Panc1 (cell line): ENCODE results near the gene HOXC4. TPM values are rescaled to one million over a fixed set of nuclear protein-coding genes. Genes with fewer than 3 reads are reported as not detected.

Source experiments
- ATAC-seq: fragments of 200-7000 bp; cut with Tn5 transposase; 2 replicates; pipeline ENCODE4 v1.9.1; 2020; ENCODE audit warnings: mild to moderate bottlenecking, moderate library complexity
- BruUV-seq: library from RNA; stranded (reverse); fragments of 400-500 nt; replicated peaks from 2 replicates; lab custom pipeline; 2021; lab: Mats Ljungman, UMichigan
- CTCF ChIA-PET: fragments of 300-600 bp; sonication (Branson Sonifier 250); formaldehyde crosslinking; loops from one replicate; lab custom pipeline; 2022; ENCODE audit warnings: antibody characterized with exemption; lab: Charles Lee
- POLR2A ChIA-PET: fragments of 300-600 bp; sonication (Branson Sonifier 250); formaldehyde crosslinking; loops from one replicate; lab custom pipeline; 2022; ENCODE audit warnings: antibody characterized with exemption; lab: Charles Lee
- DNase-seq: peaks from one replicate; pipeline ENCODE4 v3.0.0-alpha.2; 2010; ENCODE audit warnings: low read depth, low spot score
- H3K27ac ChIP-seq: 2 replicates; pipeline ENCODE4 v1.5.1; 2011; ENCODE audit warnings: mild to moderate bottlenecking, low read length, inconsistent platforms
- H3K27me3 ChIP-seq: fragments of 200-500 bp; sonication (Bioruptor generic); 2 replicates; pipeline ENCODE4 v1.6.0; 2014; ENCODE audit warnings: low read length, inconsistent platforms; ENCODE audit not compliant: control insufficient read depth, insufficient read depth
- H3K36me3 ChIP-seq: fragments of 200-500 bp; sonication (Bioruptor generic); 2 replicates; pipeline ENCODE4 v1.5.1; 2014; ENCODE audit warnings: inconsistent platforms, mild to moderate bottlenecking, low read length, moderate library complexity; ENCODE audit not compliant: control insufficient read depth, insufficient read depth
- H3K4me1 ChIP-seq: 2 replicates; pipeline ENCODE4 v1.5.1; 2011; ENCODE audit warnings: inconsistent platforms, mild to moderate bottlenecking, low read length, moderate library complexity; ENCODE audit not compliant: control insufficient read depth, insufficient read depth
- H3K4me3 ChIP-seq, 2 experiments: 2 replicates each; pipeline ENCODE4 v1.5.1; 2011 to 2012; ENCODE audit warnings: low read depth in 2 of 2, low read length in 2 of 2, mild to moderate bottlenecking in 2 of 2, inconsistent platforms in 1 of 2, moderate library complexity in 1 of 2
- H3K9me3 ChIP-seq: fragments of 200-500 bp; sonication (Bioruptor generic); 2 replicates; pipeline ENCODE4 v1.5.1; 2014; ENCODE audit warnings: low read depth, mild to moderate bottlenecking, inconsistent platforms, low read length, moderate library complexity; ENCODE audit not compliant: control insufficient read depth, insufficient read depth
- POLR2AphosphoS5 ChIP-seq: IDR thresholded peaks from 2 replicates; pipeline ENCODE4 v1.6.1; 2012; ENCODE audit warnings: mild to moderate bottlenecking, low read depth, low read length, moderate library complexity
- SIN3A ChIP-seq: IDR thresholded peaks from 2 replicates; pipeline ENCODE4 v1.6.1; 2012; ENCODE audit warnings: low read depth, mild to moderate bottlenecking, low read length, moderate library complexity, borderline replicate concordance; ENCODE audit not compliant: insufficient read depth
- TCF7L2 ChIP-seq: IDR thresholded peaks from 2 replicates; pipeline ENCODE4 v1.6.1; 2011; ENCODE audit warnings: mild to moderate bottlenecking, low read depth, low read length, inconsistent platforms
- in situ Hi-C: cut with HindIII; loops from 2 replicates; pipeline ENCODE4 v1.10.0; 2016; ENCODE audit warnings: low sequenced_read_pairs, low pct_unique_long_range_greater_than_20kb
- intact Hi-C: fragments of 100-400 bp; cut with micrococcal nuclease; formaldehyde crosslinking; loops from one replicate; pipeline ENCODE4 v1.10.0; 2022; ENCODE audit not compliant: unreplicated experiment
- total RNA-seq: library from RNA; stranded (reverse); gene quantifications from one replicate; pipeline ENCODE4 v1.2.1, GENCODE V29; 2021; ENCODE audit not compliant: unreplicated experiment
- TF ChIP-seq, protein P1 (sequence below), 2 experiments: IDR thresholded peaks; 2 replicates each; pipeline ENCODE4 v1.6.1; 2011 to 2012; ENCODE audit warnings: low read depth in 2 of 2, control low read depth in 1 of 2, low read length in 1 of 2, mild to moderate bottlenecking in 1 of 2, moderate library complexity in 1 of 2; ENCODE audit not compliant: insufficient read depth in 1 of 2
- TF ChIP-seq, protein P2 (sequence below): fragments of 450-650 bp; IDR thresholded peaks from 2 replicates; pipeline ENCODE4 v1.5.1; 2017; ENCODE audit warnings: mild to moderate bottlenecking

Gene HOXC4
- total RNA-seq, 1 experiment from 2014 or later = 22.7 TPM

DNA sequence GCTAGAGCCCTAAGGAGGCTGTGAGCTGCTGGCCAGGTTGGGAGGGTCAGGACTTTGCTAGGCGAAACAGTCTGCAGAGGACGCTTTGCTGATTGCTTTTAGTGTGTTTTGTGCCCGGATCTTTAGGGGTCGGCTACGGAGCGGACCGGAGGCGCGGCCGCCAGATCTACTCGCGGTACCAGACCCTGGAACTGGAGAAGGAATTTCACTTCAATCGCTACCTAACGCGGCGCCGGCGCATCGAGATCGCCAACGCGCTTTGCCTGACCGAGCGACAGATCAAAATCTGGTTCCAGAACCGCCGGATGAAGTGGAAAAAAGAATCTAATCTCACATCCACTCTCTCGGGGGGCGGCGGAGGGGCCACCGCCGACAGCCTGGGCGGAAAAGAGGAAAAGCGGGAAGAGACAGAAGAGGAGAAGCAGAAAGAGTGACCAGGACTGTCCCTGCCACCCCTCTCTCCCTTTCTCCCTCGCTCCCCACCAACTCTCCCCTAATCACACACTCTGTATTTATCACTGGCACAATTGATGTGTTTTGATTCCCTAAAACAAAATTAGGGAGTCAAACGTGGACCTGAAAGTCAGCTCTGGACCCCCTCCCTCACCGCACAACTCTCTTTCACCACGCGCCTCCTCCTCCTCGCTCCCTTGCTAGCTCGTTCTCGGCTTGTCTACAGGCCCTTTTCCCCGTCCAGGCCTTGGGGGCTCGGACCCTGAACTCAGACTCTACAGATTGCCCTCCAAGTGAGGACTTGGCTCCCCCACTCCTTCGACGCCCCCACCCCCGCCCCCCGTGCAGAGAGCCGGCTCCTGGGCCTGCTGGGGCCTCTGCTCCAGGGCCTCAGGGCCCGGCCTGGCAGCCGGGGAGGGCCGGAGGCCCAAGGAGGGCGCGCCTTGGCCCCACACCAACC lies 23.9 kb upstream of the HOXC4 start:
- Histone ChIP-seq H3K9me3 (no peaks in the 10 kb centered on the region), H3K36me3 (peaks cover 4% of the 10 kb centered on the region; the same call in 1 of the 2 replicates), H3K4me1 (peaks cover 95% of the 10 kb centered on the region), H3K27ac (peak overlapping the region; percentile 78), H3K4me3 (no peak overlapping the region), H3K27me3 (no peaks in the 10 kb centered on the region)
- in situ Hi-C loops = no loop called here
- ChIA-PET CTCF (no interaction called here), POLR2A (no interaction called here)
- TF ChIP-seq, protein P1, sequence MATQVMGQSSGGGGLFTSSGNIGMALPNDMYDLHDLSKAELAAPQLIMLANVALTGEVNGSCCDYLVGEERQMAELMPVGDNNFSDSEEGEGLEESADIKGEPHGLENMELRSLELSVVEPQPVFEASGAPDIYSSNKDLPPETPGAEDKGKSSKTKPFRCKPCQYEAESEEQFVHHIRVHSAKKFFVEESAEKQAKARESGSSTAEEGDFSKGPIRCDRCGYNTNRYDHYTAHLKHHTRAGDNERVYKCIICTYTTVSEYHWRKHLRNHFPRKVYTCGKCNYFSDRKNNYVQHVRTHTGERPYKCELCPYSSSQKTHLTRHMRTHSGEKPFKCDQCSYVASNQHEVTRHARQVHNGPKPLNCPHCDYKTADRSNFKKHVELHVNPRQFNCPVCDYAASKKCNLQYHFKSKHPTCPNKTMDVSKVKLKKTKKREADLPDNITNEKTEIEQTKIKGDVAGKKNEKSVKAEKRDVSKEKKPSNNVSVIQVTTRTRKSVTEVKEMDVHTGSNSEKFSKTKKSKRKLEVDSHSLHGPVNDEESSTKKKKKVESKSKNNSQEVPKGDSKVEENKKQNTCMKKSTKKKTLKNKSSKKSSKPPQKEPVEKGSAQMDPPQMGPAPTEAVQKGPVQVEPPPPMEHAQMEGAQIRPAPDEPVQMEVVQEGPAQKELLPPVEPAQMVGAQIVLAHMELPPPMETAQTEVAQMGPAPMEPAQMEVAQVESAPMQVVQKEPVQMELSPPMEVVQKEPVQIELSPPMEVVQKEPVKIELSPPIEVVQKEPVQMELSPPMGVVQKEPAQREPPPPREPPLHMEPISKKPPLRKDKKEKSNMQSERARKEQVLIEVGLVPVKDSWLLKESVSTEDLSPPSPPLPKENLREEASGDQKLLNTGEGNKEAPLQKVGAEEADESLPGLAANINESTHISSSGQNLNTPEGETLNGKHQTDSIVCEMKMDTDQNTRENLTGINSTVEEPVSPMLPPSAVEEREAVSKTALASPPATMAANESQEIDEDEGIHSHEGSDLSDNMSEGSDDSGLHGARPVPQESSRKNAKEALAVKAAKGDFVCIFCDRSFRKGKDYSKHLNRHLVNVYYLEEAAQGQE (IDR thresholded peaks at IDR 0.05; ENCODE audit: insufficient read depth in 1 of 2, low read depth in 2 of 2, low read length in 1 of 2) = no peak
- TF ChIP-seq POLR2AphosphoS5 (0 out of 2 replicates have a peak, but pooled peaks have one; percentile 12), TCF7L2 (no peak), SIN3A (no peak)
- TF ChIP-seq, protein P2, sequence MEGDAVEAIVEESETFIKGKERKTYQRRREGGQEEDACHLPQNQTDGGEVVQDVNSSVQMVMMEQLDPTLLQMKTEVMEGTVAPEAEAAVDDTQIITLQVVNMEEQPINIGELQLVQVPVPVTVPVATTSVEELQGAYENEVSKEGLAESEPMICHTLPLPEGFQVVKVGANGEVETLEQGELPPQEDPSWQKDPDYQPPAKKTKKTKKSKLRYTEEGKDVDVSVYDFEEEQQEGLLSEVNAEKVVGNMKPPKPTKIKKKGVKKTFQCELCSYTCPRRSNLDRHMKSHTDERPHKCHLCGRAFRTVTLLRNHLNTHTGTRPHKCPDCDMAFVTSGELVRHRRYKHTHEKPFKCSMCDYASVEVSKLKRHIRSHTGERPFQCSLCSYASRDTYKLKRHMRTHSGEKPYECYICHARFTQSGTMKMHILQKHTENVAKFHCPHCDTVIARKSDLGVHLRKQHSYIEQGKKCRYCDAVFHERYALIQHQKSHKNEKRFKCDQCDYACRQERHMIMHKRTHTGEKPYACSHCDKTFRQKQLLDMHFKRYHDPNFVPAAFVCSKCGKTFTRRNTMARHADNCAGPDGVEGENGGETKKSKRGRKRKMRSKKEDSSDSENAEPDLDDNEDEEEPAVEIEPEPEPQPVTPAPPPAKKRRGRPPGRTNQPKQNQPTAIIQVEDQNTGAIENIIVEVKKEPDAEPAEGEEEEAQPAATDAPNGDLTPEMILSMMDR = no peak
- DNase-seq (no peak), ATAC-seq (no peak)
- intact Hi-C loops = no loop called here
- BruUV-seq = no TSS peak

DNA sequence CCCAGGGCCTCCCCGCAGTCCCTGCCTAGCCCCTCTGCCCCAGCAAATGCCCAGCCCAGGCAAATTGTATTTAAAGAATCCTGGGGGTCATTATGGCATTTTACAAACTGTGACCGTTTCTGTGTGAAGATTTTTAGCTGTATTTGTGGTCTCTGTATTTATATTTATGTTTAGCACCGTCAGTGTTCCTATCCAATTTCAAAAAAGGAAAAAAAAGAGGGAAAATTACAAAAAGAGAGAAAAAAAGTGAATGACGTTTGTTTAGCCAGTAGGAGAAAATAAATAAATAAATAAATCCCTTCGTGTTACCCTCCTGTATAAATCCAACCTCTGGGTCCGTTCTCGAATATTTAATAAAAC lies 23.2 kb upstream of the HOXC4 start:
- DNase-seq (no peak), ATAC-seq (no peak)
- TF ChIP-seq, protein P2 = no peak
- TF ChIP-seq TCF7L2 (no peak), POLR2AphosphoS5 (no peak), SIN3A (no peak)
- TF ChIP-seq, protein P1 (IDR thresholded peaks at IDR 0.05; ENCODE audit: insufficient read depth in 1 of 2, low read depth in 2 of 2, low read length in 1 of 2) = no peak
- peak overlapping the region; percentile 78; the same call in 1 of the 2 replicates for H3K27ac ChIP-seq
- intact Hi-C loops (no loop called here), in situ Hi-C loops (no loop called here)
- H3K4me1 ChIP-seq = peaks cover 95% of the 10 kb centered on the region
- no peak overlapping the region for H3K4me3 ChIP-seq
- H3K36me3 ChIP-seq = peaks cover 4% of the 10 kb centered on the region; the same call in 1 of the 2 replicates
- H3K27me3 ChIP-seq = no peaks in the 10 kb centered on the region
- H3K9me3 ChIP-seq = no peaks in the 10 kb centered on the region
- ChIA-PET CTCF (no interaction called here), POLR2A (no interaction called here)
- no TSS peak for BruUV-seq
